ENCODE data around the gene GAS7. TPM values are rescaled to one million over a fixed set of nuclear protein-coding genes. Genes with fewer than 3 reads are reported as not detected.

Gene GAS7
- total RNA-seq, 1 experiment from 2014 or later, result 12.3 TPM

DNA sequence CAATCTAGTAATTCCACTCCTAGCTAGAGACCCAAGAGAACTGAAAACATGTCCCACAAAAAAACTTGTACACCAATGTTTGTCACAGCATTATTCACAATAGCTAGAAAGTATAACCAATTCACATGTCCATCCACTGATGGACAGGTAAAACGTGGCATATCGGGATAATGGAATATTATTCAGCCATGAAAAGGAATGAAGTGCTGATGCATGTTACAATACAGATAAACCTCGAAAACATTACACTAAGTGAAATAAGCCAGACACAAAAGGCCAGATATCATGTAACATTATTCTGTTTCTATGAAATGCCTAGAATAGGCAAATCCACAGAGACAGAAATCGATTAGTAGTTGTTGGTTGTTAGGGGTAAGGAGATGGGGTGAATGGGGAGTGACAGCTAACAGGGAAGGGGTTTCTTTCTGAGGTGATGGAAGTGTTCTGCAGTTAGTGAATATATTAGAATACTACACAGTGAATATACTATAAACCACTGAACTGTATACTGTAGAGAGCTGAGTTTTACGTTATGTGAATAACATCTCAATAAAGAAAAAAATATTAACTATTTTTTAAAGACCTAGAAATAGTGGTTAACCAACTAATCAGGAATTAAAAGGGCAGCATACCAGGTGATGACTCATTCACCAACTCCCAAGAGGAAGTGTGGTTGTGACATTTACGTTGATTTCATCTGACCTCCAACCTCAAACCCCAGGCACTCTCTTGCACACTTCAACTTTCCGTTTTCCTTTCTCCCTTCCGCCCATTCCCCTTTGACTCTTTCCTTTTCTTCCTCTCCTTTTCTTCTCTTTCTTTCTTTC lies 48.6 kb downstream of the GAS7 start (continued):
- TF ChIP-seq, protein P1, sequence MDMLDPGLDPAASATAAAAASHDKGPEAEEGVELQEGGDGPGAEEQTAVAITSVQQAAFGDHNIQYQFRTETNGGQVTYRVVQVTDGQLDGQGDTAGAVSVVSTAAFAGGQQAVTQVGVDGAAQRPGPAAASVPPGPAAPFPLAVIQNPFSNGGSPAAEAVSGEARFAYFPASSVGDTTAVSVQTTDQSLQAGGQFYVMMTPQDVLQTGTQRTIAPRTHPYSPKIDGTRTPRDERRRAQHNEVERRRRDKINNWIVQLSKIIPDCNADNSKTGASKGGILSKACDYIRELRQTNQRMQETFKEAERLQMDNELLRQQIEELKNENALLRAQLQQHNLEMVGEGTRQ (CRISPR knock-in tag; IDR thresholded peaks at IDR 0.05), result no peak
- TF ChIP-seq ZNF423 (CRISPR knock-in tag; IDR thresholded peaks at IDR 0.05), result no peak
- TF ChIP-seq, protein P2, sequence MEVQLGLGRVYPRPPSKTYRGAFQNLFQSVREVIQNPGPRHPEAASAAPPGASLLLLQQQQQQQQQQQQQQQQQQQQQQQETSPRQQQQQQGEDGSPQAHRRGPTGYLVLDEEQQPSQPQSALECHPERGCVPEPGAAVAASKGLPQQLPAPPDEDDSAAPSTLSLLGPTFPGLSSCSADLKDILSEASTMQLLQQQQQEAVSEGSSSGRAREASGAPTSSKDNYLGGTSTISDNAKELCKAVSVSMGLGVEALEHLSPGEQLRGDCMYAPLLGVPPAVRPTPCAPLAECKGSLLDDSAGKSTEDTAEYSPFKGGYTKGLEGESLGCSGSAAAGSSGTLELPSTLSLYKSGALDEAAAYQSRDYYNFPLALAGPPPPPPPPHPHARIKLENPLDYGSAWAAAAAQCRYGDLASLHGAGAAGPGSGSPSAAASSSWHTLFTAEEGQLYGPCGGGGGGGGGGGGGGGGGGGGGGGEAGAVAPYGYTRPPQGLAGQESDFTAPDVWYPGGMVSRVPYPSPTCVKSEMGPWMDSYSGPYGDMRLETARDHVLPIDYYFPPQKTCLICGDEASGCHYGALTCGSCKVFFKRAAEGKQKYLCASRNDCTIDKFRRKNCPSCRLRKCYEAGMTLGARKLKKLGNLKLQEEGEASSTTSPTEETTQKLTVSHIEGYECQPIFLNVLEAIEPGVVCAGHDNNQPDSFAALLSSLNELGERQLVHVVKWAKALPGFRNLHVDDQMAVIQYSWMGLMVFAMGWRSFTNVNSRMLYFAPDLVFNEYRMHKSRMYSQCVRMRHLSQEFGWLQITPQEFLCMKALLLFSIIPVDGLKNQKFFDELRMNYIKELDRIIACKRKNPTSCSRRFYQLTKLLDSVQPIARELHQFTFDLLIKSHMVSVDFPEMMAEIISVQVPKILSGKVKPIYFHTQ (CRISPR knock-in tag; IDR thresholded peaks at IDR 0.05), result no peak

DNA sequence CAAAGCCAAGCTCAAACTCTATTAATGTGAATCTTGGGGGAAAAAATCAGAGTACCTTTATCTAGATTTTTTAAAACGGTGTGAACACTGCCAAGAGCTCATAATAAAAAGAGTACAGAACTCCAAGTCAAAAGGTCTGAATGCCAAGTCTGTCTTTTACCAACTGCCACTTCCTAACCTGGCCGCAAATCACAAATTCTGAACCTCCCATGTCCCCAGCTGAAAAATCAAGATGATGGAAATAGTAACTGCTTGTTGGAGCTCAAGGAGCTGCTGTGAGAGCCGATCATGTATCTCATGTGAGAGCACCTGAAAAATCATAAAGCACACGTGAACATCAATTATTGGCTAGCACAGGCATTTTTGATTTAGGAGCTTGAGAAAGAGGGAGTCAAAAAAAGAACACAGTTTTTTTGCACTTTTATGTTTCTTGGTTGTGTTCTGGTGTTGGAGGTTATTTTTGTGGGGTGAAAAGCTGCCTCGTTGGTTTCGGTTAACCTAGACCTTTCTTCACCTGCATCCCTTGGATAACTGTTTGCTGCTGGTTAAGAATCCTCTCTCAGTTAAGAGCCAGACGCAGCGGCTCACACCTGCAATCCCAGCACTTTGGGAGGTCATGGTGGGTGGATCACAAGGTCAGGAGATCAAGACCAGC lies 50.5 kb downstream of the GAS7 start:
- Mint-ChIP-seq H3K27me3 (ENCODE audit: low read depth) (no peaks in the 10 kb centered on the region), H3K27ac (no peak overlapping the region), H3K4me3 (no peak overlapping the region), H3K4me1 (no peaks in the 10 kb centered on the region), H3K36me3 (no peaks in the 10 kb centered on the region), H3K9me3 (peaks cover 6% of the 10 kb centered on the region)
- no peak for DNase-seq (ENCODE audit: low spot score)
- CTCF ChIA-PET, result interaction anchor here (0.9 to 1.0 kb wide), 3 partner anchors 79 to 219 kb away, joined by 3 to 4 read pairs (median 4); no protein-coding TSS in a partner anchor
- TF ChIP-seq TEAD4 (CRISPR knock-in tag; IDR thresholded peaks at IDR 0.05) (no peak), SMAD4 (CRISPR knock-in tag; IDR thresholded peaks at IDR 0.05) (no peak), GRHL2 (CRISPR knock-in tag; IDR thresholded peaks at IDR 0.05; ENCODE audit: insufficient replicate concordance, severe bottlenecking) (no peak), FOXP4 (CRISPR knock-in tag; IDR thresholded peaks at IDR 0.05) (no peak), ATF6 (CRISPR knock-in tag; IDR thresholded peaks at IDR 0.05) (no peak)
- POLR2A ChIA-PET, result no interaction called here
- ATAC-seq, result no peak

GRCh38 chr17:10147040-10147439 lies 51.4 kb downstream of the GAS7 start:
- no peak for ATAC-seq
- DNase-seq (ENCODE audit: low spot score), result no peak
- peaks cover 6% of the 10 kb centered on the region for H3K9me3 Mint-ChIP-seq
- no peak overlapping the region for H3K27ac Mint-ChIP-seq
- no peaks in the 10 kb centered on the region for H3K27me3 Mint-ChIP-seq (ENCODE audit: low read depth)
- CTCF ChIA-PET, result interaction anchor here (1.0 kb wide), 1 partner anchor 219 kb away, joined by 4 read pairs; no protein-coding TSS in a partner anchor
- H3K4me3 Mint-ChIP-seq, result no peak overlapping the region
- H3K4me1 Mint-ChIP-seq, result no peaks in the 10 kb centered on the region
- TF ChIP-seq TP53 (CRISPR knock-in tag; IDR thresholded peaks at IDR 0.05), result no peak
- no peak for TF ChIP-seq MXD4 (CRISPR knock-in tag; IDR thresholded peaks at IDR 0.05; ENCODE audit: borderline replicate concordance)
- TF ChIP-seq, protein P3, sequence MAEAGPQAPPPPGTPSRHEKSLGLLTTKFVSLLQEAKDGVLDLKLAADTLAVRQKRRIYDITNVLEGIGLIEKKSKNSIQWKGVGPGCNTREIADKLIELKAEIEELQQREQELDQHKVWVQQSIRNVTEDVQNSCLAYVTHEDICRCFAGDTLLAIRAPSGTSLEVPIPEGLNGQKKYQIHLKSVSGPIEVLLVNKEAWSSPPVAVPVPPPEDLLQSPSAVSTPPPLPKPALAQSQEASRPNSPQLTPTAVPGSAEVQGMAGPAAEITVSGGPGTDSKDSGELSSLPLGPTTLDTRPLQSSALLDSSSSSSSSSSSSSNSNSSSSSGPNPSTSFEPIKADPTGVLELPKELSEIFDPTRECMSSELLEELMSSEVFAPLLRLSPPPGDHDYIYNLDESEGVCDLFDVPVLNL (CRISPR knock-in tag; IDR thresholded peaks at IDR 0.05; ENCODE audit: borderline replicate concordance, low read depth), result no peak
- TF ChIP-seq FOXP4 (CRISPR knock-in tag; IDR thresholded peaks at IDR 0.05), result no peak
- no peaks in the 10 kb centered on the region for H3K36me3 Mint-ChIP-seq
- POLR2A ChIA-PET, result no interaction called here

Data from WTC11 (cell line).